Upper lobe of left lung (tissue), 4 donors: ENCODE measurements around the gene ADAM19.

Experiments used
- CTCF ChIP-seq, 6 experiments: fragments of 450-650 bp in 4 of 6; fragments of 200-600 bp in 2 of 6; sonication (generic) in 2 of 6; IDR thresholded peaks; one replicate each; pipeline ENCODE4 v1.5.1; 2016 to 2019; ENCODE audit warnings: antibody characterized with exemption in 6 of 6
- EP300 ChIP-seq, 4 donors: sonication (generic); formaldehyde crosslinking; IDR thresholded peaks; one replicate each; pipeline ENCODE4 v1.5.1; 2017; ENCODE audit warnings: antibody characterized with exemption in 4 of 4, control low read depth in 2 of 4
- POLR2A ChIP-seq, 4 donors: fragments of 450-650 bp; IDR thresholded peaks; one replicate each; pipeline ENCODE4 v1.5.1; 2016 to 2017; ENCODE audit warnings: antibody characterized with exemption in 4 of 4, mild to moderate bottlenecking in 2 of 4

- TF ChIP-seq CTCF (IDR thresholded peaks at IDR 0.05): no peak
- no peak for TF ChIP-seq EP300 (IDR thresholded peaks at IDR 0.05)
- no peak for TF ChIP-seq POLR2A (IDR thresholded peaks at IDR 0.05)
These were observed 21.7 kb upstream of the ADAM19 start for GRCh38 chr5:157597277-157597676.
